ENCODE results near the gene SULT1A1. TPM values are rescaled to one million over a fixed set of nuclear protein-coding genes. Genes with fewer than 3 reads are reported as not detected.
A peak's percentile ranks its signal among the peaks of the same experiment; 100 is the strongest.

The SULT1A1 gene
- total RNA-seq, 1 experiment from 2014 or later = 1.5 TPM

- BruUV-seq (replicated peaks) = no TSS peak
- CTCF ChIA-PET = no interaction called here
These were observed 22.5 kb downstream of the SULT1A1 start for GRCh38 chr16:28587386-28587785.

GRCh38 chr16:28586466-28586865 lies 23.4 kb downstream of the SULT1A1 start:
- TF ChIP-seq TCF7L2 (IDR thresholded peaks at IDR 0.05; ENCODE audit: low read depth, low read length) (no peak), POLR2AphosphoS5 (IDR thresholded peaks at IDR 0.05; ENCODE audit: low read depth, low read length) (no peak), CTCF (IDR thresholded peaks at IDR 0.05) (no peak), REST (IDR thresholded peaks at IDR 0.05; ENCODE audit: insufficient read depth in 1 of 2, low read depth in 2 of 2, low read length in 1 of 2) (no peak), SIN3A (IDR thresholded peaks at IDR 0.05; ENCODE audit: borderline replicate concordance, insufficient read depth, low read depth, low read length) (no peak)
- H3K9me3 ChIP-seq (ENCODE audit: control insufficient read depth, insufficient read depth, low read depth, low read length) = no peaks in the 10 kb centered on the region
- BruUV-seq (replicated peaks) = no TSS peak
- no peak overlapping the region for H3K27ac ChIP-seq (ENCODE audit: low read length)
- ATAC-seq = no peak
- ChIA-PET POLR2A (no interaction called here), CTCF (interaction anchor here (0.7 kb wide), 1 partner anchor 15 kb away, joined by 5 read pairs; no protein-coding TSS in a partner anchor)
- no peak overlapping the region for H3K4me3 ChIP-seq (ENCODE audit: low read depth in 2 of 2, low read length in 2 of 2)
- in situ Hi-C loops (cut with HindIII; ENCODE audit: low pct_unique_long_range_greater_than_20kb, low sequenced_read_pairs) = no loop called here
- H3K36me3 ChIP-seq (ENCODE audit: control insufficient read depth, insufficient read depth, low read length) = no peaks in the 10 kb centered on the region
- H3K4me1 ChIP-seq (ENCODE audit: control insufficient read depth, insufficient read depth, low read length) = no peaks in the 10 kb centered on the region
- intact Hi-C loops (cut with micrococcal nuclease; ENCODE audit: unreplicated experiment) = no loop called here
- H3K27me3 ChIP-seq (ENCODE audit: control insufficient read depth, insufficient read depth, low read length) = no peaks in the 10 kb centered on the region
- no peak for DNase-seq (ENCODE audit: low read depth, low spot score)

More at GRCh38 chr16:28587386-28587785, 22.5 kb downstream of the SULT1A1 start:
- no peaks in the 10 kb centered on the region for H3K9me3 ChIP-seq (ENCODE audit: control insufficient read depth, insufficient read depth, low read depth, low read length)
- H3K36me3 ChIP-seq (ENCODE audit: control insufficient read depth, insufficient read depth, low read length) = no peaks in the 10 kb centered on the region
- H3K4me1 ChIP-seq (ENCODE audit: control insufficient read depth, insufficient read depth, low read length) = no peaks in the 10 kb centered on the region
- TF ChIP-seq SIN3A (IDR thresholded peaks at IDR 0.05; ENCODE audit: borderline replicate concordance, insufficient read depth, low read depth, low read length) (no peak), POLR2AphosphoS5 (IDR thresholded peaks at IDR 0.05; ENCODE audit: low read depth, low read length) (no peak), TCF7L2 (IDR thresholded peaks at IDR 0.05; ENCODE audit: low read depth, low read length) (no peak), CTCF (IDR thresholded peaks at IDR 0.05) (no peak), REST (IDR thresholded peaks at IDR 0.05; ENCODE audit: insufficient read depth in 1 of 2, low read depth in 2 of 2, low read length in 1 of 2) (no peak)
- no peaks in the 10 kb centered on the region for H3K27me3 ChIP-seq (ENCODE audit: control insufficient read depth, insufficient read depth, low read length)
- POLR2A ChIA-PET = no interaction called here
- in situ Hi-C loops (cut with HindIII; ENCODE audit: low pct_unique_long_range_greater_than_20kb, low sequenced_read_pairs) = no loop called here
- no peak overlapping the region for H3K27ac ChIP-seq (ENCODE audit: low read length)
- peak; percentile 72 for ATAC-seq
- H3K4me3 ChIP-seq (ENCODE audit: low read depth in 2 of 2, low read length in 2 of 2) = no peak overlapping the region
- DNase-seq (ENCODE audit: low read depth, low spot score) = no peak
- intact Hi-C loops (cut with micrococcal nuclease; ENCODE audit: unreplicated experiment) = no loop called here

All from Panc1 (cell line).